GM06990 (cell line): ENCODE data around the gene UPP1.
"Not testable (repeated sequence)": the region's sequence is repeated elsewhere in the genome, so short reads cannot be mapped to it uniquely, and the experiment has no call there.

ENCODE experiments used
- DNase-seq: peaks from one replicate; pipeline ENCODE4 v3.0.0-alpha.2; 2011; ENCODE audit not compliant: insufficient read length; ENCODE audit errors: extremely low read depth
- H3K27me3 ChIP-seq: replicated peaks from 2 replicates; pipeline ENCODE4 v1.6.0; 2011; ENCODE audit warnings: low read length; ENCODE audit not compliant: control insufficient read depth, insufficient read depth
- H3K36me3 ChIP-seq: 2 replicates; pipeline ENCODE4 v1.5.1; 2011; ENCODE audit warnings: low read length; ENCODE audit not compliant: control insufficient read depth, insufficient read depth
- H3K4me3 ChIP-seq: replicated peaks from 2 replicates; pipeline ENCODE4 v1.5.1; 2011; ENCODE audit warnings: low read depth, mild to moderate bottlenecking, control low read depth, low read length
- CTCF ChIP-seq: IDR thresholded peaks from 2 replicates; pipeline ENCODE4 v1.5.1; 2011; ENCODE audit warnings: low read length, control low read depth, mild to moderate bottlenecking, inconsistent platforms; ENCODE audit not compliant: insufficient read depth, poor library complexity, severe bottlenecking

UPP1 gene

GRCh38 chr7:48114115-48114514 lies 25.1 kb downstream of the UPP1 start:
- TF ChIP-seq CTCF = no peak
- Histone ChIP-seq H3K36me3 (no peaks in the 10 kb centered on the region), H3K27me3 (no peaks in the 10 kb centered on the region; the same call in 1 of the 2 replicates), H3K4me3 (no peak overlapping the region)
- DNase-seq = no peak

GRCh38 chr7:48114589-48114988 lies 25.5 kb downstream of the UPP1 start:
- DNase-seq = no peak
- H3K36me3 ChIP-seq = no peaks in the 10 kb centered on the region
- no peak overlapping the region for H3K4me3 ChIP-seq
- no peaks in the 10 kb centered on the region; the same call in 1 of the 2 replicates for H3K27me3 ChIP-seq
- TF ChIP-seq CTCF = no peak

GRCh38 chr7:48116043-48116442 lies 27.0 kb downstream of the UPP1 start:
- Histone ChIP-seq H3K27me3 (no peaks in the 10 kb centered on the region; the same call in 1 of the 2 replicates), H3K36me3 (no peaks in the 10 kb centered on the region), H3K4me3 (no peak overlapping the region)
- TF ChIP-seq CTCF = no peak
- DNase-seq = no peak

- Histone ChIP-seq H3K36me3 (no peaks in the 10 kb centered on the region), H3K4me3 (no peak overlapping the region), H3K27me3 (no peaks in the 10 kb centered on the region; the same call in 1 of the 2 replicates)
- no peak for DNase-seq
- TF ChIP-seq CTCF = no peak
Measured at GRCh38 chr7:48118041-48118440, 29.0 kb downstream of the UPP1 start.

- H3K27me3 ChIP-seq, DNase-seq, H3K36me3 ChIP-seq, H3K4me3 ChIP-seq: not testable (repeated sequence)
Measured at GRCh38 chr7:48120536-48120935, 31.5 kb downstream of the UPP1 start.

- no peaks in the 10 kb centered on the region for H3K27me3 ChIP-seq
- no peak for DNase-seq
- H3K36me3 ChIP-seq = no peaks in the 10 kb centered on the region
- no peak for TF ChIP-seq CTCF
- no peak overlapping the region for H3K4me3 ChIP-seq
Measured at GRCh38 chr7:48126037-48126436, 37.0 kb downstream of the UPP1 start.
